ENCODE data around the gene ZNF318. TPM values are rescaled to one million over a fixed set of nuclear protein-coding genes. Genes with fewer than 3 reads are reported as not detected.

ZNF318 gene
- total RNA-seq, 1 donor from 2014 or later, result 9.8 TPM

DNA sequence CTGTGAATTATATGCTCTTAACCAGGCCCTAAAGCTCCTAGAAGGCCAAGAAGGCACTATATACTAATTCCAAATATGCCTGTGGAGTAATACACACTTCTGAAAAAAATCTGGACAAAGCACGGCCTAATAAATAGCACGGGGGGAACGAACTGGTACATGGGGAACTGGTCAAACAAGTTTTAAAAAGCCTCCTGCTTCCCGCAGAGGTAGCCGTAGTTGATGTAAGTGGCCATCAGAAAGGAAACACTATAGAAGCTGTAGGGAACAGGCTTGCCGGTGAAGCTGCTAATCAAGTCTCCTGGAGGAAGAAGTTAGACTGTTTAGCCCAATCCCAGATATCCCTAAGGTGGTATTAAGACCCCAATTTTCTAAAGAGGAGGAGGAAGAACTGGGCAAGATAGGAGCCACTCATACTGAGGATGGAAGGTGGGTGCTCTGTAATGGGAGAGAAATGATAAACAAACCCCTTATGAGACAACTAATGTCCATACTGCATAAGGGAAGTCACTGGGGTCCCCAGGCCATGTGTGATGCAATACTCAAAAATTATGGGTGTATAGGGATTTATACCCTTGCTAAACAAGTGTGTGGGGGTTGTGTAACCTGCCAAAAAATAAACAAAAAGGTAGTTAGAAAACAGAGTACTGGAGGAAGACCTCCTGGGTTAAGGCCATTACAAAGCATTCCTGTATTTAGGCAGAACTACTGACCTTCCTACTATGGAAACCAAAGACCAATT lies 27.1 kb upstream of the ZNF318 start:
- Histone ChIP-seq H3K27me3 (ENCODE audit: insufficient read depth, low read length) (peaks cover 8% of the 10 kb centered on the region), H3K4me3 (ENCODE audit: insufficient read depth, low read depth, low read length) (no peak overlapping the region), H4K20me1 (ENCODE audit: insufficient read depth, low read length) (no peaks in the 10 kb centered on the region), H3K9me3 (ENCODE audit: insufficient read depth, low read depth, low read length) (no peaks in the 10 kb centered on the region), H3K36me3 (ENCODE audit: insufficient read depth, low read length) (no peaks in the 10 kb centered on the region), H3K27ac (ENCODE audit: low read depth, low read length) (no peak overlapping the region), H3K79me2 (ENCODE audit: insufficient read depth, low read length) (no peaks in the 10 kb centered on the region), H3K4me1 (ENCODE audit: insufficient read depth, low read length) (peaks cover 3% of the 10 kb centered on the region), H3K4me2 (ENCODE audit: low read length) (no peak overlapping the region), H3K9ac (ENCODE audit: low read length) (no peak overlapping the region), H2AFZ (ENCODE audit: low read depth, low read length) (no peak overlapping the region)
- H3K36me3 Mint-ChIP-seq (ENCODE audit: low read depth, unreplicated experiment), result no peaks in the 10 kb centered on the region
- H3K27ac Mint-ChIP-seq (ENCODE audit: unreplicated experiment), result no peak overlapping the region
- no peaks in the 10 kb centered on the region for H3K9me3 Mint-ChIP-seq (ENCODE audit: unreplicated experiment)
- H3K27me3 Mint-ChIP-seq (ENCODE audit: low read depth, unreplicated experiment), result peaks cover 26% of the 10 kb centered on the region
- no peak for DNase-seq (ENCODE audit: low read depth)
- no peak overlapping the region for H3K4me3 Mint-ChIP-seq (ENCODE audit: unreplicated experiment)
- no peak for TF ChIP-seq EZH2 (IDR thresholded peaks at IDR 0.05; ENCODE audit: insufficient read depth, low read length)
- TF ChIP-seq, protein P1, sequence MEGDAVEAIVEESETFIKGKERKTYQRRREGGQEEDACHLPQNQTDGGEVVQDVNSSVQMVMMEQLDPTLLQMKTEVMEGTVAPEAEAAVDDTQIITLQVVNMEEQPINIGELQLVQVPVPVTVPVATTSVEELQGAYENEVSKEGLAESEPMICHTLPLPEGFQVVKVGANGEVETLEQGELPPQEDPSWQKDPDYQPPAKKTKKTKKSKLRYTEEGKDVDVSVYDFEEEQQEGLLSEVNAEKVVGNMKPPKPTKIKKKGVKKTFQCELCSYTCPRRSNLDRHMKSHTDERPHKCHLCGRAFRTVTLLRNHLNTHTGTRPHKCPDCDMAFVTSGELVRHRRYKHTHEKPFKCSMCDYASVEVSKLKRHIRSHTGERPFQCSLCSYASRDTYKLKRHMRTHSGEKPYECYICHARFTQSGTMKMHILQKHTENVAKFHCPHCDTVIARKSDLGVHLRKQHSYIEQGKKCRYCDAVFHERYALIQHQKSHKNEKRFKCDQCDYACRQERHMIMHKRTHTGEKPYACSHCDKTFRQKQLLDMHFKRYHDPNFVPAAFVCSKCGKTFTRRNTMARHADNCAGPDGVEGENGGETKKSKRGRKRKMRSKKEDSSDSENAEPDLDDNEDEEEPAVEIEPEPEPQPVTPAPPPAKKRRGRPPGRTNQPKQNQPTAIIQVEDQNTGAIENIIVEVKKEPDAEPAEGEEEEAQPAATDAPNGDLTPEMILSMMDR (IDR thresholded peaks at IDR 0.05; ENCODE audit: insufficient read depth, low read depth, low read length), result no peak
- FAIRE-seq, result no peak
- H3K4me1 Mint-ChIP-seq (ENCODE audit: low read depth, unreplicated experiment), result peaks cover 2% of the 10 kb centered on the region

DNA sequence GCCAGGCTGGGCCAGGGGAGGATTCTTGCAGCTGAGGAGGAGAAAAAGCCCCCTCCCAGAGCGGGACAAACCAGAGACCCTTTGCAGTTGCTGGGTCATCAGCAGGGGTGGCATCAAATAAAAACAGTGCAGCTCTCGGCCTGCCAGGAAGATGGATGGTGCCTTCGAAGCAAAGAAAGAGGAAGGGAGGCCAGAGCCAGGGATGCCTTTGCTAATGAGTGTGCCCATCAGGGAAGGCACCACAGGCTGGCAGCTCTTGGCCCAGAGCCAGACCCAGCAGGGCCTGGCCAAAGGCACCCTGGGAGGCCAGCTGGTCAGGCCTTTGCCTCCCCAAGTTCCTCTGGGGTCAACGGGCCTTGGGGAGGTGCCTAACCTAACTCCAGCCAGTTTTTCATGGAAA lies 26.3 kb upstream of the ZNF318 start:
- Mint-ChIP-seq H3K9me3 (ENCODE audit: unreplicated experiment) (no peaks in the 10 kb centered on the region), H3K4me1 (ENCODE audit: low read depth, unreplicated experiment) (peaks cover 9% of the 10 kb centered on the region), H3K27me3 (ENCODE audit: low read depth, unreplicated experiment) (peaks cover 27% of the 10 kb centered on the region), H3K27ac (ENCODE audit: unreplicated experiment) (no peak overlapping the region), H3K4me3 (ENCODE audit: unreplicated experiment) (no peak overlapping the region), H3K36me3 (ENCODE audit: low read depth, unreplicated experiment) (no peaks in the 10 kb centered on the region)
- Histone ChIP-seq H3K4me2 (ENCODE audit: low read length) (no peak overlapping the region), H3K9me3 (ENCODE audit: insufficient read depth, low read depth, low read length) (no peaks in the 10 kb centered on the region), H3K4me1 (ENCODE audit: insufficient read depth, low read length) (peaks cover 3% of the 10 kb centered on the region), H3K79me2 (ENCODE audit: insufficient read depth, low read length) (no peaks in the 10 kb centered on the region), H2AFZ (ENCODE audit: low read depth, low read length) (no peak overlapping the region), H4K20me1 (ENCODE audit: insufficient read depth, low read length) (no peaks in the 10 kb centered on the region), H3K27ac (ENCODE audit: low read depth, low read length) (no peak overlapping the region), H3K9ac (ENCODE audit: low read length) (no peak overlapping the region), H3K4me3 (ENCODE audit: insufficient read depth, low read depth, low read length) (no peak overlapping the region), H3K36me3 (ENCODE audit: insufficient read depth, low read length) (no peaks in the 10 kb centered on the region), H3K27me3 (ENCODE audit: insufficient read depth, low read length) (peaks cover 8% of the 10 kb centered on the region)
- TF ChIP-seq EZH2 (IDR thresholded peaks at IDR 0.05; ENCODE audit: insufficient read depth, low read length), result no peak
- TF ChIP-seq, protein P1 (IDR thresholded peaks at IDR 0.05; ENCODE audit: insufficient read depth, low read depth, low read length), result no peak
- FAIRE-seq, result no peak
- DNase-seq (ENCODE audit: low read depth), result no peak

DNA sequence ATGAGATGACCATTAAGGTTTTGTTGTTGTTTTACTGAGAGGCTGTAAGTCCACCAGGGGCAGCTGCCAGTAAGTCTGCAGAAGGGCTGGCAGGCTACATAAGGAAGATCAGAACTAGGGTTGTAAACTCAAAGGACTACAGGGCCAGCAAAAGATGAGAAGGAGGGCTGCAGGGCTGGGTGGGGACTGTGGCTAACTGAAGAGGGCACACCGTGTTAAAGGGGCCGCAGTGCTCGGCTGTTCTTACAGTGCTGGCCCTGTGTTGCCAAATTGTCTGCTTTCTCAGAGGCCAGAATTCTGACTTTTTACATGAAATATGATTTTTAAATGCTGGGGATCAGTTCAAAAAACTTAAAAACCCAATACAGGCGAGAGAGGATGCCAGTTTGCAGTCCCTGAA lies 25.5 kb upstream of the ZNF318 start:
- Histone ChIP-seq H3K9ac (ENCODE audit: low read length) (no peak overlapping the region), H3K27me3 (ENCODE audit: insufficient read depth, low read length) (peaks cover 3% of the 10 kb centered on the region), H2AFZ (ENCODE audit: low read depth, low read length) (no peak overlapping the region), H3K79me2 (ENCODE audit: insufficient read depth, low read length) (no peaks in the 10 kb centered on the region), H3K4me1 (ENCODE audit: insufficient read depth, low read length) (peaks cover 3% of the 10 kb centered on the region), H3K9me3 (ENCODE audit: insufficient read depth, low read depth, low read length) (no peaks in the 10 kb centered on the region), H3K36me3 (ENCODE audit: insufficient read depth, low read length) (no peaks in the 10 kb centered on the region), H3K4me2 (ENCODE audit: low read length) (no peak overlapping the region), H4K20me1 (ENCODE audit: insufficient read depth, low read length) (no peaks in the 10 kb centered on the region), H3K4me3 (ENCODE audit: insufficient read depth, low read depth, low read length) (no peak overlapping the region), H3K27ac (ENCODE audit: low read depth, low read length) (no peak overlapping the region)
- Mint-ChIP-seq H3K27me3 (ENCODE audit: low read depth, unreplicated experiment) (peaks cover 25% of the 10 kb centered on the region), H3K36me3 (ENCODE audit: low read depth, unreplicated experiment) (no peaks in the 10 kb centered on the region), H3K27ac (ENCODE audit: unreplicated experiment) (no peak overlapping the region), H3K9me3 (ENCODE audit: unreplicated experiment) (no peaks in the 10 kb centered on the region), H3K4me1 (ENCODE audit: low read depth, unreplicated experiment) (peaks cover 9% of the 10 kb centered on the region), H3K4me3 (ENCODE audit: unreplicated experiment) (no peak overlapping the region)
- DNase-seq (ENCODE audit: low read depth), result no peak
- no peak for FAIRE-seq
- TF ChIP-seq EZH2 (IDR thresholded peaks at IDR 0.05; ENCODE audit: insufficient read depth, low read length), result no peak
- TF ChIP-seq, protein P1 (IDR thresholded peaks at IDR 0.05; ENCODE audit: insufficient read depth, low read depth, low read length), result no peak

Measured in astrocyte (in vitro differentiated cells and primary cell).